Measurements from ENCODE around the gene SLC26A8. TPM values are rescaled to one million over a fixed set of nuclear protein-coding genes. Genes with fewer than 3 reads are reported as not detected.
"Not testable (repeated sequence)": the region's sequence is repeated elsewhere in the genome, so short reads cannot be mapped to it uniquely, and the experiment has no call there.

Gene SLC26A8
- total RNA-seq, 1 experiment from 2014 or later, result not detected

GRCh38 chr6:36033935-36034334 lies 9.5 kb upstream of the SLC26A8 start:
- no TSS peak for BruUV-seq (replicated peaks)
- ATAC-seq (no peak), DNase-seq (ENCODE audit: low read depth, low spot score) (no peak)
- Histone ChIP-seq H3K36me3 (ENCODE audit: control insufficient read depth, insufficient read depth, low read length) (no peaks in the 10 kb centered on the region; the same call in 1 of the 2 replicates), H3K27ac (ENCODE audit: low read length) (no peak overlapping the region), H3K27me3 (ENCODE audit: control insufficient read depth, insufficient read depth, low read length) (no peaks in the 10 kb centered on the region), H3K4me3 (ENCODE audit: low read depth in 2 of 2, low read length in 2 of 2) (no peak overlapping the region), H3K4me1 (ENCODE audit: control insufficient read depth, insufficient read depth, low read length) (peaks cover 5% of the 10 kb centered on the region; the same call in 1 of the 2 replicates), H3K9me3 (ENCODE audit: control insufficient read depth, insufficient read depth, low read depth, low read length) (no peaks in the 10 kb centered on the region)
- TF ChIP-seq, protein P1, sequence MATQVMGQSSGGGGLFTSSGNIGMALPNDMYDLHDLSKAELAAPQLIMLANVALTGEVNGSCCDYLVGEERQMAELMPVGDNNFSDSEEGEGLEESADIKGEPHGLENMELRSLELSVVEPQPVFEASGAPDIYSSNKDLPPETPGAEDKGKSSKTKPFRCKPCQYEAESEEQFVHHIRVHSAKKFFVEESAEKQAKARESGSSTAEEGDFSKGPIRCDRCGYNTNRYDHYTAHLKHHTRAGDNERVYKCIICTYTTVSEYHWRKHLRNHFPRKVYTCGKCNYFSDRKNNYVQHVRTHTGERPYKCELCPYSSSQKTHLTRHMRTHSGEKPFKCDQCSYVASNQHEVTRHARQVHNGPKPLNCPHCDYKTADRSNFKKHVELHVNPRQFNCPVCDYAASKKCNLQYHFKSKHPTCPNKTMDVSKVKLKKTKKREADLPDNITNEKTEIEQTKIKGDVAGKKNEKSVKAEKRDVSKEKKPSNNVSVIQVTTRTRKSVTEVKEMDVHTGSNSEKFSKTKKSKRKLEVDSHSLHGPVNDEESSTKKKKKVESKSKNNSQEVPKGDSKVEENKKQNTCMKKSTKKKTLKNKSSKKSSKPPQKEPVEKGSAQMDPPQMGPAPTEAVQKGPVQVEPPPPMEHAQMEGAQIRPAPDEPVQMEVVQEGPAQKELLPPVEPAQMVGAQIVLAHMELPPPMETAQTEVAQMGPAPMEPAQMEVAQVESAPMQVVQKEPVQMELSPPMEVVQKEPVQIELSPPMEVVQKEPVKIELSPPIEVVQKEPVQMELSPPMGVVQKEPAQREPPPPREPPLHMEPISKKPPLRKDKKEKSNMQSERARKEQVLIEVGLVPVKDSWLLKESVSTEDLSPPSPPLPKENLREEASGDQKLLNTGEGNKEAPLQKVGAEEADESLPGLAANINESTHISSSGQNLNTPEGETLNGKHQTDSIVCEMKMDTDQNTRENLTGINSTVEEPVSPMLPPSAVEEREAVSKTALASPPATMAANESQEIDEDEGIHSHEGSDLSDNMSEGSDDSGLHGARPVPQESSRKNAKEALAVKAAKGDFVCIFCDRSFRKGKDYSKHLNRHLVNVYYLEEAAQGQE (IDR thresholded peaks at IDR 0.05; ENCODE audit: insufficient read depth in 1 of 2, low read depth in 2 of 2, low read length in 1 of 2), result no peak
- TF ChIP-seq SIN3A (IDR thresholded peaks at IDR 0.05; ENCODE audit: borderline replicate concordance, insufficient read depth, low read depth, low read length) (no peak), TCF7L2 (IDR thresholded peaks at IDR 0.05; ENCODE audit: low read depth, low read length) (no peak)
- ChIA-PET POLR2A (no interaction called here), CTCF (interaction anchor here (0.6 kb wide), 1 partner anchor 90 kb away, joined by 5 read pairs; no protein-coding TSS in a partner anchor)
- in situ Hi-C loops (cut with HindIII; ENCODE audit: low pct_unique_long_range_greater_than_20kb, low sequenced_read_pairs) (no loop called here), intact Hi-C loops (cut with micrococcal nuclease; ENCODE audit: unreplicated experiment) (no loop called here)

DNA sequence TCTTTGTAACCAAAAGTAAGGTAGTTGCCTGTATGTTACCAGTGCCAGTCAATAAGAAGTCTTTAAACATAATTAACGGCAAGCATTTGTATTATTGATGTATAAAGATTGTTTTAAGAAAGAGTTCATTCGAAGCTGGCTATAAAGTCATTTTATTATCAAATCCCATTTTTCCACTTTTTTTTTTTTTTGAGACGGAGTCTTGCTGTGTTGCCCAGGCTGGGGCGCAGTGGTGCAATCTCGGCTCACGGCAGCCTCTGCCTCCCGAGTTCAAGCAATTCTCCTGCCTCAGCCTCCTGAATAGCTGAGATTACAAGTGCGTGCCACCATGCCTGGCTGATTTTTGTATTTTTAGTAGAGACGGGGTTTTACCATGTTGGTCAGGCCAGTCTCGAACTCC lies 8.7 kb upstream of the SLC26A8 start:
- DNase-seq (ENCODE audit: low read depth, low spot score); H3K9me3 ChIP-seq (ENCODE audit: control insufficient read depth, insufficient read depth, low read depth, low read length); CTCF ChIA-PET; H3K27me3 ChIP-seq (ENCODE audit: control insufficient read depth, insufficient read depth, low read length); BruUV-seq (replicated peaks); in situ Hi-C loops (cut with HindIII; ENCODE audit: low pct_unique_long_range_greater_than_20kb, low sequenced_read_pairs); H3K36me3 ChIP-seq (ENCODE audit: control insufficient read depth, insufficient read depth, low read length); H3K4me1 ChIP-seq (ENCODE audit: control insufficient read depth, insufficient read depth, low read length); H3K27ac ChIP-seq (ENCODE audit: low read length); H3K4me3 ChIP-seq (ENCODE audit: low read depth in 2 of 2, low read length in 2 of 2); intact Hi-C loops (cut with micrococcal nuclease; ENCODE audit: unreplicated experiment); ATAC-seq: not testable (repeated sequence)
- POLR2A ChIA-PET, result interaction anchor here (0.5 kb wide), 1 partner anchor 25 kb away, joined by 8 read pairs; no protein-coding TSS in a partner anchor

DNA sequence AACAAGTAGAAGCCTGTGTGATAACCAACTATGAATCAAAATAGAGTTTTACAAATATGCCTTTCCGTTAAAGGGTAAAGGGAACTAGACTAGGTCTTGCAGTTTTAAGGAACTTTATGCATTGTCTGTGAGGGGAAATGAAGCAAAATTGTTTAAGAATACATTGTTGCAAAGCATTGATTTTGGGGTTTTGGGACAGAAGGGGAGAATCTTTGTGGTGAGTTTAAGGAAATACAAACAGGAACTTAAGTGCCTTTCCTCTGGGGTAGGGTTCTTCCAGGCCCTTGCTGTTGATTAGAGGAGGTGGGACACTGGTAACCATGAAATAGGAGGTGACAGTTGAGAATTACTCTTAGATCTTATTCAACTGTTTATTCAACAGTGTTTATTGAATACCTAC lies 7.8 kb upstream of the SLC26A8 start:
- intact Hi-C loops (cut with micrococcal nuclease; ENCODE audit: unreplicated experiment), result no loop called here
- ChIA-PET POLR2A (no interaction called here), CTCF (no interaction called here)
- ATAC-seq (no peak), DNase-seq (ENCODE audit: low read depth, low spot score) (no peak)
- BruUV-seq (replicated peaks), result no TSS peak
- Histone ChIP-seq H3K36me3 (ENCODE audit: control insufficient read depth, insufficient read depth, low read length) (no peaks in the 10 kb centered on the region; the same call in 1 of the 2 replicates), H3K4me1 (ENCODE audit: control insufficient read depth, insufficient read depth, low read length) (peaks cover 5% of the 10 kb centered on the region; the same call in 1 of the 2 replicates), H3K4me3 (ENCODE audit: low read depth in 2 of 2, low read length in 2 of 2) (no peak overlapping the region), H3K9me3 (ENCODE audit: control insufficient read depth, insufficient read depth, low read depth, low read length) (no peaks in the 10 kb centered on the region), H3K27ac (ENCODE audit: low read length) (no peak overlapping the region), H3K27me3 (ENCODE audit: control insufficient read depth, insufficient read depth, low read length) (no peaks in the 10 kb centered on the region)
- TF ChIP-seq TCF7L2 (IDR thresholded peaks at IDR 0.05; ENCODE audit: low read depth, low read length), result no peak
- TF ChIP-seq POLR2AphosphoS5 (IDR thresholded peaks at IDR 0.05; ENCODE audit: low read depth, low read length), result no peak
- TF ChIP-seq SIN3A (IDR thresholded peaks at IDR 0.05; ENCODE audit: borderline replicate concordance, insufficient read depth, low read depth, low read length), result no peak
- TF ChIP-seq, protein P1 (IDR thresholded peaks at IDR 0.05; ENCODE audit: insufficient read depth in 1 of 2, low read depth in 2 of 2, low read length in 1 of 2), result no peak
- TF ChIP-seq, protein P2, sequence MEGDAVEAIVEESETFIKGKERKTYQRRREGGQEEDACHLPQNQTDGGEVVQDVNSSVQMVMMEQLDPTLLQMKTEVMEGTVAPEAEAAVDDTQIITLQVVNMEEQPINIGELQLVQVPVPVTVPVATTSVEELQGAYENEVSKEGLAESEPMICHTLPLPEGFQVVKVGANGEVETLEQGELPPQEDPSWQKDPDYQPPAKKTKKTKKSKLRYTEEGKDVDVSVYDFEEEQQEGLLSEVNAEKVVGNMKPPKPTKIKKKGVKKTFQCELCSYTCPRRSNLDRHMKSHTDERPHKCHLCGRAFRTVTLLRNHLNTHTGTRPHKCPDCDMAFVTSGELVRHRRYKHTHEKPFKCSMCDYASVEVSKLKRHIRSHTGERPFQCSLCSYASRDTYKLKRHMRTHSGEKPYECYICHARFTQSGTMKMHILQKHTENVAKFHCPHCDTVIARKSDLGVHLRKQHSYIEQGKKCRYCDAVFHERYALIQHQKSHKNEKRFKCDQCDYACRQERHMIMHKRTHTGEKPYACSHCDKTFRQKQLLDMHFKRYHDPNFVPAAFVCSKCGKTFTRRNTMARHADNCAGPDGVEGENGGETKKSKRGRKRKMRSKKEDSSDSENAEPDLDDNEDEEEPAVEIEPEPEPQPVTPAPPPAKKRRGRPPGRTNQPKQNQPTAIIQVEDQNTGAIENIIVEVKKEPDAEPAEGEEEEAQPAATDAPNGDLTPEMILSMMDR (IDR thresholded peaks at IDR 0.05), result no peak
- in situ Hi-C loops (cut with HindIII; ENCODE audit: low pct_unique_long_range_greater_than_20kb, low sequenced_read_pairs), result no loop called here

Data from Panc1 (cell line).